Spinal cord (tissue), 10 donors: ENCODE data around the gene TMEM185B. TPM values are rescaled to one million over a fixed set of nuclear protein-coding genes. Genes with fewer than 3 reads are reported as not detected.

Experiments
- DNase-seq, 6 donors: peaks; one replicate each; pipeline versions ENCODE4 v3.0.0 to v3.0.0-alpha.2; 2013 to 2015; ENCODE audit warnings: low spot score in 6 of 6, low read depth in 4 of 6
- H3K27ac ChIP-seq: one replicate; pipeline ENCODE4 v1.5.1; 2013; ENCODE audit warnings: low read depth, low read length, control low read depth
- H3K27me3 ChIP-seq: one replicate; pipeline ENCODE4 v1.6.1; 2013; ENCODE audit warnings: low read length; ENCODE audit not compliant: control insufficient read depth, insufficient read depth
- H3K36me3 ChIP-seq: one replicate; pipeline ENCODE4 v1.6.1; 2013; ENCODE audit warnings: low read length; ENCODE audit not compliant: control insufficient read depth, insufficient read depth
- H3K4me1 ChIP-seq: one replicate; pipeline ENCODE4 v1.6.1; 2013; ENCODE audit warnings: low read length; ENCODE audit not compliant: control insufficient read depth, insufficient read depth
- H3K4me3 ChIP-seq: one replicate; pipeline ENCODE4 v1.5.1; 2013; ENCODE audit warnings: low read depth, low read length, control low read depth
- H3K9me3 ChIP-seq: one replicate; pipeline ENCODE4 v1.6.1; 2013; ENCODE audit warnings: low read length; ENCODE audit not compliant: control insufficient read depth, insufficient read depth
- whole genome bisulfite sequencing: methylation state at CpG from one replicate; pipeline ENCODE4 v1.1.5; 2013; ENCODE audit warnings: missing lambda C conversion rate; ENCODE audit not compliant: insufficient coverage; 5-methylcytosine and 5-hydroxymethylcytosine counted together
- polyA plus RNA-seq, 2 donors: library from polyadenylated mRNA; unstranded; fragments of 120-200 nt; gene quantifications; one replicate each; pipeline ENCODE4 v1.2.1, GENCODE V29; 2013; ENCODE audit not compliant: insufficient read length in 2 of 2
- total RNA-seq, 2 donors: library from RNA; depleted of rRNA in 1 of 2; stranded (reverse); fragments of 120-200 nt in 1 of 2; fragments of >200 nt in 1 of 2; gene quantifications; one replicate each; pipeline versions ENCODE4 v1.2.3 to v1.2.4, GENCODE V29; 2013 to 2014
- donor health status: healthy.

TMEM185B gene
- total and polyA plus RNA-seq, 4 donors = 15.4 to 20.0 (median 17.7) TPM

DNA sequence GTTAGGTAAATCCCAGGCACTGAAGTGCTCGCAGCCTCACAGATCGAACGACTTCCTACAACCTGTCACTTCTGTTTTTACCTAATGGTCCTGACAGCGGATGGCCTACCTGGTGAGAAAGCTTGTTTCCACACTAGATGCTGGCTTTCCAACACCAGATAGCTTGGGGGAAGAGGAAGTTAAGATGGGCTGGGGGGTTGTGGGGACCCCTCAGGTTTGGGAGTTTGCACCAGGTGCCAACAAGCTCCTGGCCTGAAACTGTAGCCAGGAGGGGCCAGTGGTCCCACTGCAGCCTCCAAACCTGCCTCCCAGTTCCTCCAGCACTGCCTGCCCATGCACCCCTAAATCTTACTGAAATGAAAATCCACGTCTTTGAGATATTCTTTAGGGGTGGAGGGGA lies 3.9 kb downstream of the TMEM185B start:
- no peak overlapping the region for H3K4me3 ChIP-seq
- H3K27me3 ChIP-seq = no peaks in the 10 kb centered on the region
- H3K9me3 ChIP-seq = peaks cover 3% of the 10 kb centered on the region
- no peak for DNase-seq
- H3K36me3 ChIP-seq = peaks cover 24% of the 10 kb centered on the region
- H3K27ac ChIP-seq = no peak overlapping the region
- peaks cover 17% of the 10 kb centered on the region for H3K4me1 ChIP-seq
- no CpG with 5 or more reads among the region's 5 CpGs for WGBS

DNA sequence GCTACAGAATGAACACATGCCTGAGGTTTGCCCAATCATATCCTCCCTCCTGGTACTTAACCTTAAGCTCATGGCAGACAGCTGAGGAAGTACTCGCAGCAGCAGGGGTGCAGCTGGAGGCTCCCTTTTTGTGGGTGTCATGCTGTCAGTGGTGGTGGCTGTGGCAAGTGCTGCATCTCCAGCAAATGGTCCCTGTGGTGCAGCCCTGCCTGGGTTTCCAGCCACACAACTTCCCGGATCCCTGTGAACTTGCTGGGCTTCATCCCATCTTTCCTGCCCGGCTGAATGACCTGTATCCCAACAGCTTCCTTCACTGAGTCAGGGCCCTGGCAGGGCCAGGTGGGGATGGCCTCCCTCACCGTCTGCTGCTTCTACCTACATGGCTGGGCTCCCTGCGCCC lies 5.0 kb downstream of the TMEM185B start:
- Histone ChIP-seq H3K27ac (no peak overlapping the region), H3K36me3 (peaks cover 24% of the 10 kb centered on the region), H3K9me3 (peaks cover 3% of the 10 kb centered on the region), H3K4me1 (peaks cover 8% of the 10 kb centered on the region), H3K4me3 (no peak overlapping the region), H3K27me3 (no peaks in the 10 kb centered on the region)
- DNase-seq = no peak
- WGBS = 88% methylated on average over 5 of the region's 5 CpGs

DNA sequence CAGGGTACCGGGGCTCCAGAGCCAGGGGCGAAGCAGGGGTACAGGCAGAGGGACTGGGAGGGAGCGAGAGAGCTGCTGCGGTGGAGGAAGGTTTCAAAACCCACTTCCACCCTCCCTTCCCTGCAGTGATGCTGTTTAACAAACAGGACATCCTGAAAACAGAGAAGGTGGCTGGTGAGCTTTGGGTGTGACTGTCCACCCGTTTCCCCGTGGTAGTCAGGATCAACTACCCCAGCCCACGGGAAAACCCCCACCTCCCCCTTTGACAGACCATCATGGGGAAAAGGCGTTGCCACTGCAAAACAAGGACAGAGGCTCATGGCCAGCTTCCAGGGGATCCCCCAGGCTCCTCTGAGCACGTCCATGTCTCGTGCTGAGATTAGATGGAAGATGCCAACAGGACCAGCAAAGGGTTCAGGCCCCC lies 12.9 kb downstream of the TMEM185B start:
- Histone ChIP-seq H3K4me1 (peaks cover 8% of the 10 kb centered on the region), H3K4me3 (no peak overlapping the region), H3K36me3 (peaks cover 3% of the 10 kb centered on the region), H3K27ac (no peak overlapping the region), H3K27me3 (no peaks in the 10 kb centered on the region), H3K9me3 (no peaks in the 10 kb centered on the region)
- 71% methylated on average over 4 of the region's 10 CpGs for WGBS
- no peak for DNase-seq

DNA sequence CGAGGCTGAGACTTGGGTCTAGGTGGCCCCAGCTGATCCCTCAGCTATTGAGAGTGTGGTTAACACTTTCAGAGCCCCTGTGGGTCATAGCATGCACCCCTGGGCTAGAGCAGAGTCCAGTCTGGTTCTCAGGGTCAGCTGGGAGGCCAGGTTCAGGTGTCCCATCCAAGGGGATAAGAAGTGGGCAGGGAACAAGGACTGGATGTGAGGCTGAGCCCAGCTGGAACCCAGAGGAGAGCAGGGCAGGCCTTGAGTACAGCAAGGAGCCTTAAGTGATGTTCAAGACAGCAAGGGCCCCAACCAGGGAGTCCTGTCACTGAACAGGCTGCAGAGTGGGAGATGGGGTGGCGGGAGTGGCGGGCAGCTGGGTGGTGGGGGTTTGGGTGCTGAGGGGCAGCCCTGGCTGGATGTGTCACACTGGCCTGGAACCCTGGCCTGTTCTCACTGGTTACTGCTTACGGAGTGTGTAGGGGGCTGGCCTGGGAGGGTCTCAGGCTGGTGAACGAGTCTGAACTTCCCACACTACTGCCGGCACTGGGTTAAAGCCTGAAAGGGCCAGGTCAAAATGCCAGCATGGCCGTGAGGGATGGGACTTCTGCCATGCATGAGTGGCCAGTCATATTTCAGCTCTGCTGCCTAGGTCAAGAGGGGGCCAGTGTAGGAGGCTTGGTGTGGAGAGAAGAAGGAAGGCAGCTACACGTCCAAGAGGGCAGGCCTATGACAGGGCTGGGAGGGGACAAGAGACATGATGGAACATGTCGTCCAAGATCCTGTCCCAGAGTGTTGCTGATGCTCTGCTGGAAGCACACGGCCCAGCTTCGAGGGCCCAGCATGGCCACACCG lies 13.6 kb downstream of the TMEM185B start:
- 84% methylated on average over 12 of the region's 12 CpGs for WGBS
- Histone ChIP-seq H3K9me3 (no peaks in the 10 kb centered on the region), H3K4me3 (no peak overlapping the region), H3K27ac (no peak overlapping the region), H3K4me1 (peaks cover 8% of the 10 kb centered on the region), H3K27me3 (no peaks in the 10 kb centered on the region), H3K36me3 (peaks cover 3% of the 10 kb centered on the region)
- no peak for DNase-seq

DNA sequence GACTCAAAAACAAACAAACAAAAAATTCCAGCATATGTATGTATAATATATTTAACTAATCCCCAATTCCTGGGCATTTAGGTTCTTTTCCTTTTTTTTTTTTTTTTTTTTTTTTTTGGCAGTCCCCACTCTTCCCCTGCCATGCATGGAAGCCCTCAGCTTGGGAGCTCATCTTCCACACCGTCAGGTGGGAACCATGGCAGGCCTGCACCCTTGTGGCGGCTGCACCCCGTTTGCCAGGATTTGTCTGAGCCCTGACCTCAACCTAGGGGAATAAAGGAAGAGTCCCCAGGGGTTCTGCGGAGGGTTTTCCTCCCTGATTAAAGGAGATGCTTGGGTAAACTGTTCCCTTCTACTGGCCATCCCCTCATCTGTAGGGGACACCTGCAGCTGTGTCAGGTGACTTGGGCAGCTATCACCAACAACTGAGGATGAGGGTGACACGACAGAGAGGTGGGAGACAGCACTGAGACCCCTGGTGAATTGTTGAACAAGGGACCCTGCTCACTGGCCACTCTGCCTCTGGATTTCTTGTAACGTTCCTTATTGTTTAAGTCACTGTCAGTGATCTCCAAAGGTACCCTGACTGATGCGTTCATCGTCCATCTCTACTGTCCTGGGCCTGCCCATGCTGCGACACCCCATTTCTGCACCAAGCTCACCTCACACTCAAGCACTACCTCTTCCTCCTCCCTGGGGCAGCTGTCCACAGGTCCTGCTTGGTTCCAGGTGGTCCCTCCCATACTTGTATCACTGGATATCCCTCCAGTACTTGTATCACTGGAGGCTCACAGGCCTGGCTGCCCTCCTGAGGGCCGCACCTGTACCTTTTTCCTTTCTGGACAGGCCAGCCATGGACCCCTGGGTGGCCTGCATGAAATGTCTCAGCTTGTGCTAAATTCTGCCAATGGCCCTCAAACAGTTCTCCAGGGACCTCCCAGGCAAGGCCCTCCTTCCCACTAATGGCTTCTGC lies 14.5 kb downstream of the TMEM185B start:
- H3K4me3 ChIP-seq = no peak overlapping the region
- no peaks in the 10 kb centered on the region for H3K9me3 ChIP-seq
- WGBS = 97% methylated on average over 6 of the region's 10 CpGs
- peaks cover 6% of the 10 kb centered on the region for H3K36me3 ChIP-seq
- no peaks in the 10 kb centered on the region for H3K27me3 ChIP-seq
- H3K27ac ChIP-seq = no peak overlapping the region
- DNase-seq = no peak
- peaks cover 8% of the 10 kb centered on the region for H3K4me1 ChIP-seq

DNA sequence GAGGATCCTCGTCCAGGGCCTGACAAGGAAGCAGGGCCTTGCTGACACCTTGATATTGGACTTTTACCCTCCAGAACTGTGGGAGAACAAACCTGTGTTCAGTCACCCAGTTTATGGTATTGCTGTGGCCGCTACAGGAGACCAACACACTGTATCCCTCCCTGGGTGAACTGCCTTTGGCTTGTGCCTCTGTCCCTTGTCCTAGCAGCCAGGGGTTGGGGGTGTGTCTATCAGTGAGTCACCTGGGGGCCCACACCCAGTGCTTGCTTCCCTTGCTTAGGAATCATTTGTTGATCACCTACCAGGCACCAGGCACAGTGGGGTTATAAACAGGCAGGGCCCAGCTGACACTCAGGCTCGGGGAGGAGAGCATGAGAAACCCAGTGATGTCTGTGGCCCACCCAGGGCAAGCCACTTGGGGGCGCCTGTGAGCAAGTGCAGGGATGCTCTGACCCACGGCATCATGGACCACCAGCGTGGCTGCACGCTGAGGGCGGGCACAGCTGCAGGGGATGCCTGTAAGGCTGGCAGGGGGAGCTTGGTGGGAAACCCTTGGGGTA lies 17.1 kb downstream of the TMEM185B start:
- H3K4me3 ChIP-seq = no peak overlapping the region
- no peak for DNase-seq
- WGBS = 50% methylated on average over 7 of the region's 8 CpGs
- no peak overlapping the region for H3K27ac ChIP-seq
- H3K4me1 ChIP-seq = peaks cover 8% of the 10 kb centered on the region
- H3K27me3 ChIP-seq = no peaks in the 10 kb centered on the region
- peaks cover 6% of the 10 kb centered on the region for H3K36me3 ChIP-seq
- no peaks in the 10 kb centered on the region for H3K9me3 ChIP-seq

DNA sequence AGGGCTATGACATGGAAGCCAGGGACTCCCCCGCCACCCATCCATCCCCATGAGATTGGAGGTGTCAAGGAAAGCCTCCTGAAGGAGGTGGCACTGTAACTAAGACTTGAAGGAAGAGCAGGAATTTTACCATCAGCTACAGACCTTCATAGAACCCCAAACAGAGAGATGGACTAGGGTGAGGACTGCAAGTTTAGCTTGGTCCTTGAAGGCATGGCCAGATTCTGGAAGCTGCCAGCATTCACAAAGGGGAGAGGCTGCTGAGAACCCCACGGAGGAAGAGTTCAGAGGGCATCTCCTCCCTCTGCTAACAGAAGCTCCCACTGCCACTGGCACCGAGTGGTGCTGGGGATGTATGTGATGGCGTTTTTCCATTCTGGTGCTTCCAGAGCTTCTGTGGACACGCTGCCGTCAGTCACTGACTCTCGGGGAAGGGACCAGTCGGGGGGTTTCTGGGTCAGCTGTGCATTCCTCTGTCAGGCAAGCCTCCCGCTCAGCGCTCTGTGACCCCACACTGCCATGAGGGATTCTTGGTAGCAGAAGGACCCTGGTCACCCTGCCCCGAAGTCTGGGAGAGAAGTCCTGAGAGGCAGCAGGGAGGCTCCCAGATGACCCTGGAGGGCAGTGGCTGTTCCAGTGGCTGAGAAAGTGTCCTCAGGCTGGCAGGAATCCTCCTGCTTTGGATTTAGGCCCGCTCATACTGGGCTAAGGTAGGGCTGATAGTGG lies 18.1 kb downstream of the TMEM185B start:
- H3K36me3 ChIP-seq = peaks cover 5% of the 10 kb centered on the region
- 83% methylated on average over 9 of the region's 12 CpGs for WGBS
- no peak for DNase-seq
- no peak overlapping the region for H3K4me3 ChIP-seq
- H3K27ac ChIP-seq = no peak overlapping the region
- peaks cover 4% of the 10 kb centered on the region for H3K4me1 ChIP-seq
- no peaks in the 10 kb centered on the region for H3K9me3 ChIP-seq
- no peaks in the 10 kb centered on the region for H3K27me3 ChIP-seq

GRCh38 chr2:120204417-120204816 lies 18.8 kb downstream of the TMEM185B start:
- no peaks in the 10 kb centered on the region for H3K4me1 ChIP-seq
- no peak for DNase-seq
- no peak overlapping the region for H3K4me3 ChIP-seq
- WGBS = 82% methylated on average over 3 of the region's 3 CpGs
- no peaks in the 10 kb centered on the region for H3K9me3 ChIP-seq
- no peaks in the 10 kb centered on the region for H3K27me3 ChIP-seq
- H3K27ac ChIP-seq = no peak overlapping the region
- peaks cover 3% of the 10 kb centered on the region for H3K36me3 ChIP-seq

GRCh38 chr2:120204022-120204405 lies 19.2 kb downstream of the TMEM185B start:
- H3K4me3 ChIP-seq = no peak overlapping the region
- no peaks in the 10 kb centered on the region for H3K27me3 ChIP-seq
- WGBS = 77% methylated on average over 5 of the region's 5 CpGs

More at GRCh38 chr2:120204022-120204405, 19.2 kb downstream of the TMEM185B start:
- H3K4me1 ChIP-seq = no peaks in the 10 kb centered on the region
- no peak overlapping the region for H3K27ac ChIP-seq
- no peak for DNase-seq
- H3K36me3 ChIP-seq = peaks cover 3% of the 10 kb centered on the region
- H3K9me3 ChIP-seq = no peaks in the 10 kb centered on the region
